ENCODE data around the gene ETS2.

Gene ETS2

GRCh38 chr21:38805328-38806152, at the start of gene ETS2:
TSS of gene ETS2 (plus strand) at chr21:38805929. CDS start at chr21:38810035, 4,106 bp downstream.
- FAIRE-seq = no peak

DNA sequence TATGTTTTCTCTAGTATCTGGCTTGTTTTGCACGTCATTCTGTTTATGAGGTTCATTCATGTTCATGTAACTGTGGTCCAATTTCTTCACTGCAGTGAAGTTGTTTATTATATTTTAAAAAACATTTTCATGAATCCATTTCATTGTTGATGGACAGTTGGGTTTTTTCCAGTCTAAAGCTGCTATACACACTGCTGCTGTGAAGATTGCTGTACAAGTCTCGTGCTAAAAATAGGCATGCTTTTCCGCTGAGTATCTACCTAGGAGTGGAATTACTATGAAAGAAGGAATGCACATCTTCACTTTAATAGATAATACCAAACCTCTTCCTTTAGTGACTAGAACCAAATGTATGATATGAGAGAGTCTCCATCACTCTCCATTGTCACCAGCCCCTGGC, 49.0 kb upstream of the ETS2 start:
- no peak for FAIRE-seq

GRCh38 chr21:38758501-38759214, 47.1 kb upstream of the ETS2 start:
- FAIRE-seq = no peak

GRCh38 chr21:38759413-38759812, 46.3 kb upstream of the ETS2 start:
- no peak for FAIRE-seq

DNA sequence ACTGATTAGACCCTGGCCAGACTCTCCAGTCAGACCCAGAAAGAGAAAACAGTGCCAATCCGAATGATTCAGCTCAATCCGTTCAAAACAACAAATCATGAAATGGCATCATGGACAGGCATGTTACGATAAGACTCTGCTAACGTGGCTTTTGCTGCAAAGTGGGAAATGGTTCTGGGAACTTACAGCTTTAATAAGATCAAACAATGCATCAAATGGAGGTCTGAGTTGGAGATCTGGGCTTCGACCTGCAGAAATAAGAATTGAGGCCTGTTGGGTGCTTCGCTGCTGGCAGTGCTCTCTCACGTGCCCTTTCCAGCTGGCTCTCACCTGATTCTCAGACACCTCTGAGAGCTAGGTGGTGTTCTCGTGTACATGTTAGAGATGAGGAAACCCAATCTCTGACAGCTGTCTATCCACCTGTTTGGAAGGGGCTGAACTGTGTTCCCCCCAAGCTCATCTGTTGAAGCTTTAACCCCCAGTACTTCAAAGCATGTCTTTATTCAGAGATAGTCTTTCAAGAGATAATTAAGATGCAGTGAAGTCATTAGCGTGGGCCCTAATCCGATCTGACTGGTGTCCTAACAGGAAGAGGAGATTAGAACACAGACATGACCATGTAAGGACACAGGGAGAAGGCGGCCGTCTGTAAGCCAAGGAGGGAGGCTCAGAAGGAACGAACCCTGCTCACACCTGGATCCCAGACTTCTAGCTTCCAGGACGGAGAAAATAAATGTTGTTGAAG, 45.5 kb upstream of the ETS2 start:
- FAIRE-seq = no peak

DNA sequence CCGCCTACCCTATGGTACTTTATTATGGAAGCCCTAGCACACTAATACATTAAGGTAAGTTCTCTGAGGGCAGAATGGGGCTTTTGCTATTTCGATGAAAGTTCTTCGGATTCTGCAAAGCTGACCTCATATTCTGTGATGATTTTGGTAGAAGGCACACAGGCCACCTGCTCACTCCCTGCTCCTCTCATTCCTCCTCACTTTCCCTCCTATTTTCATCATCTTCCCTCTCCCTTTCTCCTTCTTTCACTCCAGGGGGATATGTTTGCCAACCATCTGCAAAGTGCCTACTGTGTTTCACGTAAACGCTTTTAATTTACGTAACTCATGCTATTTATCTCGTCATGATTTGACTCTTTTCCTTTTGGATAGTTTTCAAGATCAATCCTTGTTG, 45.0 kb upstream of the ETS2 start:
- no peak for FAIRE-seq

- no peak for FAIRE-seq
These were observed 44.2 kb upstream of the ETS2 start for GRCh38 chr21:38761531-38761930.

GRCh38 chr21:38765056-38765455, 40.7 kb upstream of the ETS2 start:
- no peak for FAIRE-seq

GRCh38 chr21:38766987-38767722, 38.6 kb upstream of the ETS2 start:
- no peak for FAIRE-seq

DNA sequence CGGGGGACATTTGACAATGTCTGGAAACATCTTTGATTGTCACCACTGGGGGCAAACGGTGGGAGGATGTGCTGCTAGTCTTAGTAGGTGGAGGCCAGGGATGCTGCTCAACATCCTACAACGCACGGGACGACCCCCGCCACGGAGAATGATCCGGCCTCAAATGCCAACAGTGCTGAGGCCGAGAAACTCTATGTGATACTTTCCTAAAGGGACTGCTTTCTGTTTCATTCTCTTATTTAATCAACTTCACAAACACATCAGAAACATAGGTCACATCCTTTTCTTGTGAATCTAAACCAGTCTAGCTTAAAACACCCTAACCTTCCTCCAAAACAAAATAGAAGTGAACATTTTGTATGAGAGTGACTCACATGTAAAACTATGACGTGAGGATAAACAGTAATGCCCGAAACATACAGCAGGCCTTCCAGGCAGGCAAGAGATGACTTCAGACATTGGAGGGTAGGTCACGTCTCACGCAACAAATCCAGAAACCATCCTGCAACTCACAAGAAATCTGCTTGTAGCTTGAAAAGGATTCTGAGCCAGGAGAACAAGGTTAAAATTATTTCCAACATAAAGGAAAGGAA, 37.2 kb upstream of the ETS2 start:
- FAIRE-seq = no peak

- no peak for FAIRE-seq
These were observed 36.4 kb upstream of the ETS2 start for GRCh38 chr21:38769191-38769780.

- no peak for FAIRE-seq
These were observed 35.1 kb upstream of the ETS2 start for GRCh38 chr21:38770660-38771059.

DNA sequence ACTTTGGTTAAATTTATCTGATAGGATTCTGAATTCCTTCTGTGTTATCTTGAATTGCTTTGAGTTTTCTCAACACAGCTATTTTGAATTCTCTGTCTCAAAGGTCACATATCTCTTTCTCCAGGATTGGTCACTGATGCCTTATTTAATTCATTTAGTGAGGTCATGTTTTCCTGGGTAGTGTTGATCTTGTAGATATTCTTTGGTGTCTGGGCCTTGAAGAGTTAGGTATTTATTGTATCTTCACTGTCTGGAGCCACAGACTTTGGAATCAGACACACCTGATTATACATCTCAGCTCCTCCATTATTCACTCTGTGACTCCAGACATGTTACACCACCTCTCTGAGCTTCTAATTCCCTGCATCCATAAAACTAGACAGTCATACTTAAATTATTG, 34.2 kb upstream of the ETS2 start:
- FAIRE-seq = no peak

DNA sequence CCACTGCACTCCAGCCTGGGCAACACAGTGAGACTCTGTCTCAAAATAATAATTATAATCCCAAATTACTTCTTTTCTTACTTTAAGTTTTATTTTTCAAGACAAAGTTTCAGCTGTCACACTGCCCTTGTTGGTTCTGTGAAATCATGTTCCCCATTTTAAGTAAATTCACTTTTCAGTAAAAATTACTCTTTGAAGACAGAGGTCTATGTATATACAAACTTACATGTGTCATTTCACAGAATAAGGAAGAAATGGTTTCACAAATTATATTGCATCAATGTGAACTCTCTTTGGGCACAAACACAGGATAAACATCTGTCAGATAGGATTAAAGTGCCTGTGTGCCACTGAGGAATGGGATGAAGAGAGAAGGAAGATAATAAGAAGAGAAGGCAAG, 33.1 kb upstream of the ETS2 start:
- FAIRE-seq = no peak

DNA sequence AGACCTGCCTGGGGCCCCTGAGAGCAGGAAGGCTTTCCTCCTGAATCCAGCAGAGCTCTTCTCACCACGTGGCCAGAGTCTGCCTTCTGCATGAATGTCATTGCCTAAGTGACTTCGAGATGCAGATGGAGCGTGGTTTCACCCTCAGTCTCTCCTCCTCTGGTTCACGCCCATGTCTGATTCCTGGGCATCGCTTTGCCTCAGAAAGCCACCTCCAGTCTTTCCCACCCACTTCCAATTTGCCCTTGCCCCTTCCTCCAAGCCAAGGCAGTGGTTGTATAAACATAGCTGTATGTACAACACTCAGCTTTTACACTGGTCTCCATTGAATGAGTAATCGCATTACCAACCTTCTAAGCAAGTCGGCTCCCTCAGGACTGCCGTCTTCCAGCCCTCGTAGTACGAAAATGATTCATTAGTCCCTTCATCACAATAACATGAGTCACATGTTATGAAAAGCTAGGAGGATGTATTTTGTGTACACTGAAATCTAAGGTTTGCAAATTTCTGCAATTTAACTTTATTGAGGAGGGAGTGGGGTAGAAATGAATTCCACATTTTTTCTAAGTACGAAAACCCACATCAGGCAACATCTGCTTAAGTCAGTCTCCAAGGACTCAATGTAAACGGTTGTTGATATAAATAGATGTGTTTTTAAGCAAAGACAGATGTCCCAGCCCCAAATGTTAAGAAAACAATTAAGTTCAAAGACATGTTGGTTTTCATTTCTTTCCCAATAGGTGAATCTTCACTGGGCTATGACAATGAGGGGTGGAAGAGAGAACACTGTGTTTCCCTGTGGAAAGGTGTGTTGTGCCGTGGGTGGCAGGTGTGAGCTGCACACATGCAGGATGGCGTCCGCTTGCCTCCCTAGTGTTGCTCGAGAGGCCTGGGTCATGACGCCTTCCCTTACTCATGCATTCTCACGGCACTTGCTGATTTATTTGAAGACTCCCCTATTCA, 32.3 kb upstream of the ETS2 start:
- FAIRE-seq = no peak

GRCh38 chr21:38774152-38774551, 31.6 kb upstream of the ETS2 start:
- no peak for FAIRE-seq

DNA sequence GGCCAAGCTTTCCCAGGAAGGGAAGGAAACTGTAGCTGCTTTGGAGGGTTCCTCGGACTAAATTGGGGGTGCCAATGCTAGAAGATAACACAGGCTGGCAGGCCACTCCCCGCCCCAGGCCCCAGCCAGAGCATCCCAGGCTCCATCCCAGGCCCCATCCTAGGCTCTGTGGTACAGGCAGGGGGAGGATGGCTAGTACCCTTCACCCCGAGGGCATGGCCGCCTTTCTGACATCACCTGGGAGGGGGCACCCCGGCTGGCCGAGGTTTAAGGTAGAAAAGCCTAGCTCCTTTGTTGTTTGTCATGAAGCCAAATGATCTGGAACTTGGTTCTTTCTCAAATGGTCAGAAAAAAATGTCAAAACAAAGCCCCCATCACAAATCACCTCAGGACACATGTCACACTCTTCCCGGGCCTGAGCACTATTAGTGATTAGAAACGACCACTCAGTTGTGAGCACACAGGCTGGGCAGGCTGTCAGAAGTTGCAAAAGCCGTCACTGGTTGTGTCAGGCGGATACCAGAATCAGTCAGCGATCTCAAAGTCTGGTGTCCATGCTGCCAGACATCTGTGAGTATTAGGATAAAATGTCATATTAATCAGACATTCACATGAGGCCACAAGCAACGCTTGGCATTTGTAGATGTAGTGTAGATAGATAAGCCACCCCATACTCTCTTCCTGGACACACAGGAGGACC, 31.0 kb upstream of the ETS2 start:
- FAIRE-seq = no peak

- no peak for FAIRE-seq
These were observed 30.0 kb upstream of the ETS2 start for GRCh38 chr21:38775733-38776132.

- no peak for FAIRE-seq
These were observed 28.7 kb upstream of the ETS2 start for GRCh38 chr21:38777015-38777414.

GRCh38 chr21:38777531-38777930, 28.2 kb upstream of the ETS2 start:
- no peak for FAIRE-seq
